Mammary epithelial cell (primary cell): ENCODE measurements around the gene TALDO1.

ENCODE experiments used
- EZH2 ChIP-seq: IDR thresholded peaks from 2 replicates; pipeline ENCODE4 v1.6.1; 2012; ENCODE audit warnings: low read length, inconsistent platforms, borderline replicate concordance
- TF ChIP-seq, protein P1 (sequence below), 2 donors: IDR thresholded peaks in 1 of 2; conservative IDR thresholded peaks in 1 of 2; 2 replicates each; pipeline ENCODE4 v1.5.1; 2011 to 2012; ENCODE audit warnings: inconsistent platforms in 2 of 2, low read length in 2 of 2, mild to moderate bottlenecking in 2 of 2, control low read depth in 1 of 2, low read depth in 1 of 2; ENCODE audit not compliant: insufficient read depth in 1 of 2; ENCODE audit errors: extremely low read depth in 1 of 2

DNA sequence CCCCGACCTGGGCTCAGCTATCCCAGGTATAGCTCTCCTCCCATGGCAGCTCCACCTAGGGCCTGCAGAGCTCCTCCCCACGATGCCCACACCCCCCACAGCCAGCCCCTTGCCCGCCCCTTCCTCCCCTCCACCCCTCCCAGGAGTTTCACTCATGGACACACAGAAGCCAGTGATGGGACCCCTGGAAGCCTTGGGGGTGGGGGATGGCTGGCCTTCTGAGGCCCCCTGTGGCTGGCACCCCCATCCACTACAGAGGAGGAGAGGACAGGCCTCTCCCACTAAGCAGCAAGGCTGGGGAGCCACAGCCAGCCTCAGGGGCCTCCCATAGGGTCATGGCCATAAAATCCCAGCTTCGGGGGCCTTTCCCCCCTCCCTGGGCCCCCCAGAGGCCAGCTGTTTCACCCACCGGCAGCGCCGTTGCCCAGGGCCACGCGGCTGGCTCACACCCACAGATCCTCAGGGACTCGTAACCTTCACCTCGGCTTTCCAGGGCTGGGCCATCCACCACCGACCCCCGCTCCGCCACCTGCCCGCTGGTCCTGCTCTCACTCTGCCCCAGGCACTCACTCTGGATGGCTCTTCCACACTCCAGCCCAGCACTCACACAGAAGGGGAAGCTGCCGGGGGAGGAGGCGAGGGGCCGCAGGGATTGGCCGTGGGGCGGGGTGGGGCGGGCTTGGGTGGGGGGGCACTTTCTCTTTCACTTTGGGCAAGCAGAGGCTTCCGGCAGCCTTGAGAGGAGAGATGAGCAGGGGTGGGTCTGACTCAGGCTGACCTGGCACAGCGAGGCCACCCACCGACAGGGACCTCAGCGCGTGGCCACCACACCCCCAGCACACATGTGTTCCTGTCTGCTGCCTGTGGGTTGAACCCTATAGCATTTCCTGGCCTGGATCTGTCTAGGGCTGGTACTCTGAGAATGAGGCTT, 48.6 kb downstream of the TALDO1 start:
- TF ChIP-seq, protein P1, sequence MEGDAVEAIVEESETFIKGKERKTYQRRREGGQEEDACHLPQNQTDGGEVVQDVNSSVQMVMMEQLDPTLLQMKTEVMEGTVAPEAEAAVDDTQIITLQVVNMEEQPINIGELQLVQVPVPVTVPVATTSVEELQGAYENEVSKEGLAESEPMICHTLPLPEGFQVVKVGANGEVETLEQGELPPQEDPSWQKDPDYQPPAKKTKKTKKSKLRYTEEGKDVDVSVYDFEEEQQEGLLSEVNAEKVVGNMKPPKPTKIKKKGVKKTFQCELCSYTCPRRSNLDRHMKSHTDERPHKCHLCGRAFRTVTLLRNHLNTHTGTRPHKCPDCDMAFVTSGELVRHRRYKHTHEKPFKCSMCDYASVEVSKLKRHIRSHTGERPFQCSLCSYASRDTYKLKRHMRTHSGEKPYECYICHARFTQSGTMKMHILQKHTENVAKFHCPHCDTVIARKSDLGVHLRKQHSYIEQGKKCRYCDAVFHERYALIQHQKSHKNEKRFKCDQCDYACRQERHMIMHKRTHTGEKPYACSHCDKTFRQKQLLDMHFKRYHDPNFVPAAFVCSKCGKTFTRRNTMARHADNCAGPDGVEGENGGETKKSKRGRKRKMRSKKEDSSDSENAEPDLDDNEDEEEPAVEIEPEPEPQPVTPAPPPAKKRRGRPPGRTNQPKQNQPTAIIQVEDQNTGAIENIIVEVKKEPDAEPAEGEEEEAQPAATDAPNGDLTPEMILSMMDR (conservative IDR thresholded peaks at IDR 0.05 in 1 of 2, IDR thresholded peaks at IDR 0.05 in 1 of 2; ENCODE audit: extremely low read depth in 1 of 2, insufficient read depth in 1 of 2, low read depth in 1 of 2, low read length in 2 of 2): no peak
- TF ChIP-seq EZH2: no peak
